Calu3 (cell line): Measurements from ENCODE around the gene DOCK8. TPM values are rescaled to one million over a fixed set of nuclear protein-coding genes. Genes with fewer than 3 reads are reported as not detected.

Source experiments
- BruUV-seq: library from RNA; stranded (reverse); fragments of 400-500 nt; replicated peaks from 2 replicates; lab custom pipeline; 2021; lab: Mats Ljungman, UMichigan
- CTCF ChIA-PET: fragments of 300-600 bp; sonication (Branson Sonifier 250); formaldehyde crosslinking; loops from one replicate; lab custom pipeline; 2022; ENCODE audit warnings: antibody characterized with exemption; lab: Charles Lee
- DNase-seq: peaks from one replicate; pipeline ENCODE4 v3.0.0; 2022
- H3K27ac Mint-ChIP-seq: one replicate; pipeline ENCODE4 v1.8.0; 2022; ENCODE audit warnings: mixed read lengths; ENCODE audit not compliant: unreplicated experiment
- H3K27me3 Mint-ChIP-seq: one replicate; pipeline ENCODE4 v1.8.0; 2022; ENCODE audit warnings: mixed read lengths; ENCODE audit not compliant: unreplicated experiment
- H3K36me3 Mint-ChIP-seq: one replicate; pipeline ENCODE4 v1.8.0; 2022; ENCODE audit warnings: mild to moderate bottlenecking, moderate library complexity, mixed read lengths; ENCODE audit not compliant: insufficient read depth, unreplicated experiment
- H3K4me1 Mint-ChIP-seq: one replicate; pipeline ENCODE4 v1.8.0; 2022; ENCODE audit warnings: mild to moderate bottlenecking, low read depth, mixed read lengths; ENCODE audit not compliant: unreplicated experiment
- H3K4me3 Mint-ChIP-seq: one replicate; pipeline ENCODE4 v1.8.0; 2022; ENCODE audit warnings: mild to moderate bottlenecking, low read depth, moderate library complexity, mixed read lengths; ENCODE audit not compliant: unreplicated experiment
- H3K9me3 Mint-ChIP-seq: one replicate; pipeline ENCODE4 v1.8.0; 2022; ENCODE audit warnings: low read depth, mixed read lengths; ENCODE audit not compliant: unreplicated experiment
- intact Hi-C: fragments of 100-400 bp; cut with micrococcal nuclease; formaldehyde crosslinking; loops from one replicate; pipeline ENCODE4 v1.10.0; 2022; ENCODE audit not compliant: unreplicated experiment
- total RNA-seq: library from RNA; stranded (reverse); gene quantifications from 2 replicates; pipeline ENCODE4 v1.2.3, GENCODE V29; 2022
- TF ChIP-seq, protein P1 (sequence below): fragments of 200-600 bp; IDR thresholded peaks from one replicate; pipeline ENCODE4 v1.8.0; 2022; ENCODE audit warnings: antibody characterized with exemption; ENCODE audit not compliant: unreplicated experiment

The DOCK8 gene
- total RNA-seq, 1 experiment from 2014 or later = 0.50 TPM

DNA sequence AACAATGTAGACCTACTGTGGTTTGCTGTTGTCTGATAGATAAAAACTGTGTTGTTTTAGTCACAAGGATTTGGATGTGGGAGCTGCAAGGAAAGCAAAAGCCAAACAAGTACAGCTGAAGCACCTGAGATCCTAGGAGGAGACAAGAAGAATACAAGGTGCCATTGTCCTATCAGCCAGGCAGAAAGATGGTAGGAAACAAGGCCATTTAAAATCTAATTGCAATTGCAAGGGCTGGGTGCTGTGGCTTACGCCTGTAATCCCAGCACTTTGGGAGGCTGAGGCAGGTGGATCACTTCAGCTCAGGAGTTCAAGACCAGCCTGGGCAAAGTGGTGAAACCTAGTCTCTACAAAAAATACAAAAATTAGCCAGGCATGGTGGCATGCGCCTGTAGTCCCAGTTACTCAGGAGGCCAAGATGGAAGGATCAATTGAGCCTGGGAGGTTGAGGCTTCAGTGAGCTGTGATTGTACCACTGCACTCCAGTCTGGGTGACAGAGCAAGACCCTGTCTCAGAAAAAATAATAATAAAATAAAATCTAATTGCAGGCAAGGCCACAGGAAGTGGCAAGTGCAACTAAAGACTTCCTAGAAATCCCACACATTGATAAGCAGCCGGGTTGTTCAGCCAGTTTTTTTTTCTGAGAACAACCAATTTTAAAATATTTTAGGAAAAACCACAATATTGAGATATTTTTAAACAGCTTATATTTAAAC is 22.6 kb downstream of the DOCK8 start:
- Mint-ChIP-seq H3K9me3 (peaks cover 4% of the 10 kb centered on the region), H3K36me3 (no peaks in the 10 kb centered on the region), H3K27me3 (peaks cover 7% of the 10 kb centered on the region), H3K4me1 (no peaks in the 10 kb centered on the region), H3K27ac (no peak overlapping the region), H3K4me3 (no peak overlapping the region)
- no peak for DNase-seq
- TF ChIP-seq, protein P1, sequence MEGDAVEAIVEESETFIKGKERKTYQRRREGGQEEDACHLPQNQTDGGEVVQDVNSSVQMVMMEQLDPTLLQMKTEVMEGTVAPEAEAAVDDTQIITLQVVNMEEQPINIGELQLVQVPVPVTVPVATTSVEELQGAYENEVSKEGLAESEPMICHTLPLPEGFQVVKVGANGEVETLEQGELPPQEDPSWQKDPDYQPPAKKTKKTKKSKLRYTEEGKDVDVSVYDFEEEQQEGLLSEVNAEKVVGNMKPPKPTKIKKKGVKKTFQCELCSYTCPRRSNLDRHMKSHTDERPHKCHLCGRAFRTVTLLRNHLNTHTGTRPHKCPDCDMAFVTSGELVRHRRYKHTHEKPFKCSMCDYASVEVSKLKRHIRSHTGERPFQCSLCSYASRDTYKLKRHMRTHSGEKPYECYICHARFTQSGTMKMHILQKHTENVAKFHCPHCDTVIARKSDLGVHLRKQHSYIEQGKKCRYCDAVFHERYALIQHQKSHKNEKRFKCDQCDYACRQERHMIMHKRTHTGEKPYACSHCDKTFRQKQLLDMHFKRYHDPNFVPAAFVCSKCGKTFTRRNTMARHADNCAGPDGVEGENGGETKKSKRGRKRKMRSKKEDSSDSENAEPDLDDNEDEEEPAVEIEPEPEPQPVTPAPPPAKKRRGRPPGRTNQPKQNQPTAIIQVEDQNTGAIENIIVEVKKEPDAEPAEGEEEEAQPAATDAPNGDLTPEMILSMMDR = no peak
- intact Hi-C loops = no loop called here
- no TSS peak for BruUV-seq
- CTCF ChIA-PET = no interaction called here

DNA sequence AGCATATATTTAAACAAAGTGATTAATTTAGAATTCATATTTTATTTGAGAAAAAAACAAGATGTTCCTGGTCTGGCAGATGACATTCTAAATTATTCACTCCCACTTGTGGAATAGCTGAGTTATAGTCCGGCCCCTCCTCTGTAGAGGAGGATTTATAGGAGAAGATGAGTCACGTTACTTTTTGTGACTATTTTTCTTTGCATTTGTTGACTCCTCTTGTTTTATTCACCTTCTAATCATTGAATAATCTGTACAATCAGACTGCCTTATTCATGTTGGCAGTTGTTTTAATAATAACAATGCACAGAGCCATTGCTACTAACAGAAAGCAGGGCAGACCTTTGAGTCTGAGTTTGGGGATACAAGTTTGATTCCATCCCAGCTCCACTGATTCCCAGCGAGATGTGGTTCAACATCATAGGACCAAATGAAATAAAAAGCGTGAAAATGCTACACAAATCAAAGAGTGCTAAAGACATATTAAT is 23.2 kb downstream of the DOCK8 start:
- BruUV-seq = no TSS peak
- H3K27ac Mint-ChIP-seq = no peak overlapping the region
- no peaks in the 10 kb centered on the region for H3K36me3 Mint-ChIP-seq
- peaks cover 7% of the 10 kb centered on the region for H3K27me3 Mint-ChIP-seq
- intact Hi-C loops = no loop called here
- no peak for DNase-seq
- no peaks in the 10 kb centered on the region for H3K4me1 Mint-ChIP-seq
- CTCF ChIA-PET = no interaction called here
- no peak overlapping the region for H3K4me3 Mint-ChIP-seq
- H3K9me3 Mint-ChIP-seq = peaks cover 4% of the 10 kb centered on the region
- TF ChIP-seq, protein P1 = no peak

GRCh38 chr9:242461-243080 is 27.9 kb downstream of the DOCK8 start:
- no peaks in the 10 kb centered on the region for H3K9me3 Mint-ChIP-seq
- H3K36me3 Mint-ChIP-seq = no peaks in the 10 kb centered on the region
- no peaks in the 10 kb centered on the region for H3K27me3 Mint-ChIP-seq
- CTCF ChIA-PET = no interaction called here
- H3K4me3 Mint-ChIP-seq = no peak overlapping the region
- no peak for DNase-seq
- BruUV-seq = no TSS peak
- TF ChIP-seq, protein P1 = no peak
- no peaks in the 10 kb centered on the region for H3K4me1 Mint-ChIP-seq
- H3K27ac Mint-ChIP-seq = no peak overlapping the region
- intact Hi-C loops = no loop called here

DNA sequence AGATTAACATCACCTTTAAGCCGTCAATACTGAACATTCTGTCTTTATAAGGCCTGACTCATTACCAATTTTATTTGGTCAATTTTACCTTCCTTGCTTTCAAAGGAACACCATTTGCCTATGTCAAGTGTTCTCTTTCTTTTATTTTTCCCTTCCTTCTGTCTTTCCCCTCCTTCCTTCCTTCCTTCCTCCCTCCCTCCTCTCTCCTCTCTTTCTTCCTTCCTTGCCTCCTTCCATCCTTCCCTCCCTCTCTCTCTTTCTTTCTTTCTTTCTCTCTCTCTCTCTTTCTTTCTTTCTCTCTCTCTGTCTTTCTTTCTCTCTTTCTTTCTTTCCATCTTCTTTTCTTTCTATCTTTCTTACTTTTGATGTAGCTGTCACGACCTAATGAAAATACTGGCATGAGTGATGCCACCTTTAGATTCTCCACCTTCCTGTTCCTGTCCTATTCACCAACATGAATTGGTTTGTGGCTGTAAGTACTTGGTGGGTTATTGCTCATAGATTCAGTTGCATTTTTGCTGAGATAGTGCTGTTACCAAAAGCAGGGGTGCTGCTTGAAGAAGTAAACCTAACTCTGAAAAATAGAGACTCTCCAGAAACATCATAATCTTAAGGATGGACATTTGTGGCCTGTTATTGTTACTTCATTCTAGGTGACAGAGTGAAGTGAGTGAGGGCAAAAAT is 33.8 kb downstream of the DOCK8 start:
- intact Hi-C loops = no loop called here
- BruUV-seq = no TSS peak
- H3K27ac Mint-ChIP-seq = no peak overlapping the region
- no peaks in the 10 kb centered on the region for H3K36me3 Mint-ChIP-seq
- H3K9me3 Mint-ChIP-seq = peaks cover 6% of the 10 kb centered on the region
- no peak overlapping the region for H3K4me3 Mint-ChIP-seq
- no peaks in the 10 kb centered on the region for H3K27me3 Mint-ChIP-seq
- TF ChIP-seq, protein P1 = no peak
- H3K4me1 Mint-ChIP-seq = no peaks in the 10 kb centered on the region
- CTCF ChIA-PET = no interaction called here
- DNase-seq = no peak
